Measurements from ENCODE around the gene VTI1B.

DNA sequence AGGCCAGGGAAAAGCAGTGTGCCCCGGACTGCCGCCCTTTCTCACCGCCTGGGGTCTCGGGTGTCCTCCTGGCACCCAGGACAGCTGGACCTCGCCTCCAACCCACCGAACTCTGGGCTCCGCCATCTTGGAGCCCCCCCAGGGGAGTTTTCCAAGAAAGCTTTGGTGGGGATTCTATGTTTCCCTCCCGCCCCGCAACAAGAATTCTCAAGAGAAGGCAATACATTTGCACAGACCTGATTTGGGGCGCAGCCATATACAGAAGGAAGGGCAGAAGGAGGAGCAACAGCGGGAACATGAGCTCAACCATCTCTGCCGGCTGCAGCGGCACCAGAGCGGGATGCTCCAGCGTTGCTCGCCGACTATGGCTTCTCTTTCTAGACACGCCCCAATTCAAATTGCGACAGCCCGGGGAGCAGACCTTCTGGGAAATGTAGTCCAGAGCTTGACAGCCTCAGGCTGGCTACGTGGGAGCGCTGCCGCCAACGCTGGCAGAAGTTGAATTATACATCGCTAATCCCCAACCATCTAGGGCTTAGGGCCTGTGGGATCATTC is 21.0 kb upstream of the VTI1B start, which contains the start of gene RDH11:
- TF ChIP-seq CTCF (IDR thresholded peaks at IDR 0.05) = no peak
- peak; percentile 39 to 93 for TF ChIP-seq EP300 (IDR thresholded peaks at IDR 0.05)
- peak; percentile 72 to 76 for TF ChIP-seq POLR2A (IDR thresholded peaks at IDR 0.05)

Data from tibial nerve (tissue), 4 donors.